ENCODE measurements around the gene RTL10.

GRCh38 chr22:19869497-19870152, 15.0 kb upstream of the RTL10 start:
- TF ChIP-seq ZNF157 (tag by site-specific recombination; IDR thresholded peaks at IDR 0.05) (no peak), CTCF (tag by site-specific recombination; IDR thresholded peaks at IDR 0.05) (no peak), KLF9 (tag by site-specific recombination; IDR thresholded peaks at IDR 0.05; ENCODE audit: low read depth) (no peak), ZNF10 (tag by site-specific recombination; IDR thresholded peaks at IDR 0.05) (no peak), ZNF639 (tag by site-specific recombination; IDR thresholded peaks at IDR 0.05) (no peak), ZNF704 (tag by site-specific recombination; IDR thresholded peaks at IDR 0.05) (no peak), ZNF114 (tag by site-specific recombination; IDR thresholded peaks at IDR 0.05) (no peak), GLI4 (tag by site-specific recombination; IDR thresholded peaks at IDR 0.05) (no peak), ZSCAN5A (tag by site-specific recombination; IDR thresholded peaks at IDR 0.05) (no peak), PRDM1 (tag by site-specific recombination; IDR thresholded peaks at IDR 0.05) (no peak), ZFP3 (tag by site-specific recombination; IDR thresholded peaks at IDR 0.05; ENCODE audit: low read depth) (no peak), ZNF341 (tag by site-specific recombination; IDR thresholded peaks at IDR 0.05; ENCODE audit: low read depth) (no peak), ZBTB1 (tag by site-specific recombination; IDR thresholded peaks at IDR 0.05) (no peak), ZNF629 (tag by site-specific recombination; IDR thresholded peaks at IDR 0.05) (no peak)
